Left lung (tissue), 10 donors: ENCODE results near the gene NINJ1. TPM values are rescaled to one million over a fixed set of nuclear protein-coding genes. Genes with fewer than 3 reads are reported as not detected.
A peak's percentile ranks its signal among the peaks of the same experiment; 100 is the strongest.

Experiments
- ATAC-seq: fragments of 200-7000 bp; cut with Tn5 transposase; one replicate; pipeline ENCODE4 v1.9.1; 2020; ENCODE audit warnings: moderate library complexity
- DNase-seq, 4 donors: peaks; one replicate each; pipeline ENCODE4 v3.0.0-alpha.2; 2013 to 2020
- H3K27ac ChIP-seq, 2 donors: fragments of 200-600 bp; sonication (generic) in 1 of 2; one replicate each; pipeline versions ENCODE4 v1.5.0 to v1.8.0; 2020 to 2021
- H3K27me3 ChIP-seq, 2 donors: fragments of 200-600 bp; sonication (generic) in 1 of 2; one replicate each; pipeline versions ENCODE4 v1.5.0 to v1.8.0; 2020 to 2021
- H3K36me3 ChIP-seq, 2 donors: fragments of 200-600 bp; sonication (generic) in 1 of 2; one replicate each; pipeline versions ENCODE4 v1.5.0 to v1.8.0; 2020 to 2021
- H3K4me1 ChIP-seq, 2 donors: fragments of 200-600 bp; one replicate each; pipeline ENCODE4 v1.8.0; 2021
- H3K4me3 ChIP-seq, 2 donors: fragments of 200-600 bp; sonication (generic) in 1 of 2; one replicate each; pipeline versions ENCODE4 v1.5.0 to v1.8.0; 2020 to 2021; ENCODE audit warnings: mild to moderate bottlenecking in 1 of 2
- H3K9me3 ChIP-seq, 2 donors: fragments of 200-600 bp; sonication (generic) in 1 of 2; one replicate each; pipeline versions ENCODE4 v1.5.0 to v1.8.0; 2020 to 2021
- CTCF ChIP-seq, 2 donors: fragments of 200-600 bp; sonication (generic) in 1 of 2; IDR thresholded peaks; one replicate each; pipeline versions ENCODE4 v1.5.0 to v1.8.0; 2021; ENCODE audit warnings: antibody characterized with exemption in 2 of 2
- intact Hi-C, 2 donors: fragments of 100-400 bp; cut with DNase I; formaldehyde crosslinking; loops; one replicate each; pipeline versions ENCODE4 v1.11.2 to v1.14.2; 2022
- polyA plus RNA-seq, 6 donors: library from polyadenylated mRNA; unstranded; fragments of 120-200 nt; gene quantifications; one replicate each; pipeline ENCODE4 v1.2.1, GENCODE V29; 2013; ENCODE audit not compliant: insufficient read length in 6 of 6
- total RNA-seq, 2 donors: library from RNA; stranded (reverse); fragmentation: NEBNext Ultra II Directional; extraction: Animal tissue kit (Norgen Biotek cat#: 25700); gene quantifications; one replicate each; pipeline ENCODE4 v1.2.1, GENCODE V29; 2021
- donor health status: DM: no; HTN: yes; CAD: no.
- donor health status: DM: no; HTN: no; CAD: no.

Gene NINJ1
- total and polyA plus RNA-seq, 8 donors: 29.8 to 83.5 (median 37.8) TPM

- Histone ChIP-seq H3K36me3 (peaks cover 0 to 28% of the 10 kb centered on the region in 2 donors), H3K4me1 (peaks cover 40 to 91% of the 10 kb centered on the region in 2 donors), H3K27me3 (no peaks in the 10 kb centered on the region), H3K4me3 (no peak overlapping the region), H3K27ac (peak overlapping the region in 1 of 2 donors; percentile 82), H3K9me3 (no peaks in the 10 kb centered on the region)
- TF ChIP-seq CTCF (IDR thresholded peaks at IDR 0.05): no peak
- peak in 2 of 4 donors; percentile 49 to 83 for DNase-seq
- intact Hi-C loops: no loop called here
- no peak for ATAC-seq
Observed at GRCh38 chr9:93129286-93129685, 4.8 kb downstream of the NINJ1 start.

- Histone ChIP-seq H3K4me3 (no peak overlapping the region), H3K36me3 (peaks cover 0 to 33% of the 10 kb centered on the region in 2 donors), H3K4me1 (peaks cover 40 to 94% of the 10 kb centered on the region in 2 donors), H3K9me3 (no peaks in the 10 kb centered on the region), H3K27me3 (no peaks in the 10 kb centered on the region), H3K27ac (peak overlapping the region in 1 of 2 donors; percentile 82)
- ATAC-seq (no peak), DNase-seq (peak in 1 of 4 donors; percentile 21)
- no peak for TF ChIP-seq CTCF (IDR thresholded peaks at IDR 0.05)
- intact Hi-C loops: no loop called here
Observed at GRCh38 chr9:93128715-93129224, 5.3 kb downstream of the NINJ1 start.

- no peak for TF ChIP-seq CTCF (IDR thresholded peaks at IDR 0.05)
- intact Hi-C loops: no loop called here
- H3K4me3 ChIP-seq: no peak overlapping the region
Observed at GRCh38 chr9:93128011-93128714, 5.9 kb downstream of the NINJ1 start.

GRCh38 chr9:93127395-93127911 is 6.6 kb downstream of the NINJ1 start:
- H3K4me1 ChIP-seq: peaks cover 34 to 91% of the 10 kb centered on the region in 2 donors
- ATAC-seq: peak; percentile 58
- intact Hi-C loops: no loop called here

More at GRCh38 chr9:93128011-93128714, 5.9 kb downstream of the NINJ1 start:
- DNase-seq (peak in 2 of 4 donors; percentile 29 to 64), ATAC-seq (no peak)
- Histone ChIP-seq H3K27me3 (no peaks in the 10 kb centered on the region), H3K27ac (peak overlapping the region; percentile 57 to 82), H3K9me3 (no peaks in the 10 kb centered on the region), H3K4me1 (peaks cover 39 to 93% of the 10 kb centered on the region in 2 donors), H3K36me3 (peaks cover 0 to 39% of the 10 kb centered on the region in 2 donors)

More at GRCh38 chr9:93127395-93127911, 6.6 kb downstream of the NINJ1 start:
- Histone ChIP-seq H3K27ac (peak overlapping the region; percentile 57 to 82), H3K36me3 (peaks cover 0 to 46% of the 10 kb centered on the region in 2 donors), H3K9me3 (no peaks in the 10 kb centered on the region), H3K4me3 (no peak overlapping the region), H3K27me3 (no peaks in the 10 kb centered on the region)
- DNase-seq: peak in 3 of 4 donors; percentile 23 to 80 (median 63)
- TF ChIP-seq CTCF (IDR thresholded peaks at IDR 0.05): no peak
